Mammary epithelial cell (primary cell): Measurements from ENCODE around the gene MCF2.

ENCODE experiments used
- CTCF ChIP-seq, 2 donors: IDR thresholded peaks in 1 of 2; conservative IDR thresholded peaks in 1 of 2; 2 replicates each; pipeline ENCODE4 v1.5.1; 2011 to 2012; ENCODE audit warnings: inconsistent platforms in 2 of 2, low read length in 2 of 2, mild to moderate bottlenecking in 2 of 2, control low read depth in 1 of 2, low read depth in 1 of 2; ENCODE audit not compliant: insufficient read depth in 1 of 2; ENCODE audit errors: extremely low read depth in 1 of 2
- EZH2 ChIP-seq: IDR thresholded peaks from 2 replicates; pipeline ENCODE4 v1.6.1; 2012; ENCODE audit warnings: low read length, inconsistent platforms, borderline replicate concordance

- TF ChIP-seq CTCF (conservative IDR thresholded peaks at IDR 0.05 in 1 of 2, IDR thresholded peaks at IDR 0.05 in 1 of 2; ENCODE audit: extremely low read depth in 1 of 2, insufficient read depth in 1 of 2, low read depth in 1 of 2, low read length in 2 of 2) (no peak), EZH2 (no peak)
Observed at GRCh38 chrX:139739138-139739537, 31.2 kb upstream of the MCF2 start.
